Fibroblast of skin of abdomen (primary cell): ENCODE measurements around the gene MCRIP1.

Experiments
- DNase-seq: peaks from one replicate; pipeline ENCODE4 v3.0.0-alpha.2; 2013

Gene MCRIP1

DNA sequence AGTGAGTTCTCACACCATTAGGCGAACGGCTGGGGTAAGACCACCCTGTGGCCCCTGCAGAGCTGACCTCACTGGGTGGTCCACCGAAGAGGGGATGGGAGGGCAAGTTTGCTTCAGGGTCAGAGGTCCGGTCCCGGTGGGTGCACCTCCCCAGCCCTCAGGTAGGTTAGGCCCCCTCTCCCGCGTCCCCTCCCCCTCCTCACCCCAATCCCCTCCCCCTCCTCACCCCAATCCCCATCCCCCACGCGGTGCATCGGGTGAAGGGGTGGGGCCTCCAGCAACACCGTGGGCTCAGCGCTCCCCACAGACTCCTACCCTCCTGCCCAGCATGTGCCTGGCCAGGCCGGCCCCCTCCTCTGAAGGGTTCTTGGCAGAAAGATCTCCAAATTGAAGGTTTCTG lies 13.4 kb downstream of the MCRIP1 start:
- no peak for DNase-seq

GRCh38 chr17:81817758-81818147 lies 15.3 kb downstream of the MCRIP1 start:
- DNase-seq = no peak

- DNase-seq = no peak
Measured at GRCh38 chr17:81815646-81815986, 17.5 kb downstream of the MCRIP1 start.

GRCh38 chr17:81814748-81815645 lies 18.1 kb downstream of the MCRIP1 start:
- no peak for DNase-seq

DNA sequence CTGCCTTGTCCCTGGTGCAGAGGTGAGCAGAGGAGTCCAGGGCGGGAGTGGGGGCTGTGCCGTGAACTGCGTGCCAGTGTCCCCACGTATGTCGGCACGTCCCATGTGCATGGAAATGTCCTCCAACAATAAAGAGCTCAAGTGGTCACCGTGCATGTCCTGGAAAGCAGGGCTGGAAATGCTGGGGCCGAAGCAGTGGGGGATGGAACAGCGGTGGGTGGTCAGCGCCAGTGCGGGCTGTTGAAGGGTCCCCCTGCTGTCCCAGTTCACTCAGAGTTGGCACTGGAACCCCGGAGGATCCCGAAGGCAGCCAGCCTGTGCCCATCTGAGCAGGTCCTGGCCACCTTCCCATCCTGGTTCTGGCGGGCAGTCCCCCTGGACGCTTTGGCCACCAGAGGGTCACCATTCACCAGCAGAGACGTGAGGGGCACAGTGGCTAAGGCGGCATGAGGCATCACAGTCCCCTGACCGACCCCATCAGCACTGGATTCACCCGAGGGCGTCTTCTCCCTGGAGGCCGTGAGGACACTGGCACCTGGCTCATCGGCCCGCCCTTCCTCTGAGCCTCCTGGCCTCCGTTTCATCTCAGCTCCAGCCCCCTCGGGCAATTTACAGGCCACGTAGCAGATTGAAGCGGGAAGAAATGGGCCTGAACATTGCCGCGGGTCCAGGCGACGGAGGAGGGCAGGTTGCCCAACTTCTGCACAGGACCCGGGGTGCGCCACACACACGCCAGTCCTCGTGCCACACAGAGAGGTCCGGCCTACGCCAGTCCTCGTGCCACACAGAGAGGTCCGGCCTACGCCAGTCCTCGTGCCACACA lies 19.0 kb downstream of the MCRIP1 start:
- no peak for DNase-seq

GRCh38 chr17:81813371-81813684 lies 19.8 kb downstream of the MCRIP1 start:
- no peak for DNase-seq

- no peak for DNase-seq
Measured at GRCh38 chr17:81812571-81813370, 20.3 kb downstream of the MCRIP1 start.

- DNase-seq = no peak
Measured at GRCh38 chr17:81811705-81812570, 21.2 kb downstream of the MCRIP1 start.

- DNase-seq = no peak
Measured at GRCh38 chr17:81810892-81811704, 22.0 kb downstream of the MCRIP1 start.

GRCh38 chr17:81810476-81810875 lies 22.6 kb downstream of the MCRIP1 start:
- no peak for DNase-seq

DNA sequence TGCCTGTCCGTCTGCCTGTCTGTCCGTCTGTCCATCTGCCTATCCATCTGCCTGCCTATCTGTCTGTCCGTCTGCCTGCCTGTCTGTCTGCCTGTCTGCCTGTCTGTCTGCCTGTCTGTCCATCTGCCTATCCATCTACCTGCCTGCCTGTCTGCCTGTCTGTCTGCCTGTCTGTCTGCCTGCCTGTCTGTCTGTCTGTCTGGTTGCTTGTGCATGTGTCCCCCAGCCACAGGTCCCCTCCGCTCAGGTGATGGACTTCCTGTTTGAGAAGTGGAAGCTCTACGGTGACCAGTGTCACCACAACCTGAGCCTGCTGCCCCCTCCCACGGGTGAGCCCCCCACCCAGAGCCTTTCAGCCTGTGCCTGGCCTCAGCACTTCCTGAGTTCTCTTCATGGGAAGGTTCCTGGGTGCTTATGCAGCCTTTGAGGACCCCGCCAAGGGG lies 23.5 kb downstream of the MCRIP1 start:
- DNase-seq = no peak

DNA sequence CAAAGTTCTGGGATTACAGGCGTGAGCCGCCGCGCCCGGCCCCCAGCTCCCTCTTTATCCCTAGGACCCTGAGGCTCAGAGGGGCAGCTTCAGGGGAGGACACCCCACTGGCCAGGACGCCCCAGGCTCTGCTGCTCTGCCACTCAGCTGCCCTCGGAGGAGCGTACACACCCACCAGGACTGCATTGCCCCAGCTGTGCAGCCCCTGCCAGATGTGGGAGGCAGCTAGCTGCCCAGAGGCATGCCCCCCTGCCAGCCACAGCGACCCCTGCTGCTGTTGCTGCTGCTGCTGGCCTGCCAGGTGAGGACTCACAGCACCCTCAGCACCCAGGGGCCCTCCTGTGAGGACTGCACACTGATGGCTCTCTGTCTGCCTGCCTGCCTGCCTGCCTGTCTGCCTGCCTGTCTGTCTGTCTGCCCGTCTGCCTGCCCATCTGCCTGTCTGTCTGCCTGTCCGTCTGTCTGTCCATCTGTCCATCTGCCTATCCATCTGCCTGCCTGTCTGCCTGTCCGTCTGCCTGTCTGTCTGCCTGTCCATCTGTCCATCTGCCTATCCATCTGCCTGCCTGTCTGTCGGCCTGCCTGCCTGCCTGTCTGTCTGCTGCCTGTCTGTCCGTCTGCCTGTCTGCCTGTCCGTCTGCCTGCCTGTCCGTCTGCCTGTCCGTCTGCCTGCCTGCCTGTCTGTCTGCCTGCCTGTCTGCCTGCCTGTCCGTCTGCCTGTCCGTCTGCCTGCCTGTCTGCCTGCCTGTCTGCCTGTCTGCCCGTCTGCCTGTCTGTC lies 24.1 kb downstream of the MCRIP1 start:
- no peak for DNase-seq

DNA sequence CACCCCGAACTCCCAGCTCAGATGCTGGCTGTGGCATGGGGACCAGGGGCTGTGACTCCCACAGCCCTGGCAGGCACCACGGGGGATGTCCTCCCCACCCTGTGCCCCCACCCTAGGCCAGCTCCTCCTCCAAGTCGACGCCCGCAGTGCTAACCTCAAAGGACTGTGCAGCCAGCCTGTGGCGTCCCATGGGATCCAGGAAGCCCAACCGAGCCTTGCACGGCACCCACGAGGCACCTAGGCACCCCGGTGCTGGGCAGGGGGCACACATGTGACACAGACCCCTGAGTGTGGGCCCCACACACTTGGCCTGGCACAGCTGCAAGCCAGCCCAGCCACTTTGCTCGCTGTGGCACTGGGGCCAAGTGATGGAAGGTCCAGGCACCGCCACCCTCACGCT lies 25.3 kb downstream of the MCRIP1 start:
- DNase-seq = no peak

GRCh38 chr17:81807210-81807719 lies 25.8 kb downstream of the MCRIP1 start:
- no peak for DNase-seq

DNA sequence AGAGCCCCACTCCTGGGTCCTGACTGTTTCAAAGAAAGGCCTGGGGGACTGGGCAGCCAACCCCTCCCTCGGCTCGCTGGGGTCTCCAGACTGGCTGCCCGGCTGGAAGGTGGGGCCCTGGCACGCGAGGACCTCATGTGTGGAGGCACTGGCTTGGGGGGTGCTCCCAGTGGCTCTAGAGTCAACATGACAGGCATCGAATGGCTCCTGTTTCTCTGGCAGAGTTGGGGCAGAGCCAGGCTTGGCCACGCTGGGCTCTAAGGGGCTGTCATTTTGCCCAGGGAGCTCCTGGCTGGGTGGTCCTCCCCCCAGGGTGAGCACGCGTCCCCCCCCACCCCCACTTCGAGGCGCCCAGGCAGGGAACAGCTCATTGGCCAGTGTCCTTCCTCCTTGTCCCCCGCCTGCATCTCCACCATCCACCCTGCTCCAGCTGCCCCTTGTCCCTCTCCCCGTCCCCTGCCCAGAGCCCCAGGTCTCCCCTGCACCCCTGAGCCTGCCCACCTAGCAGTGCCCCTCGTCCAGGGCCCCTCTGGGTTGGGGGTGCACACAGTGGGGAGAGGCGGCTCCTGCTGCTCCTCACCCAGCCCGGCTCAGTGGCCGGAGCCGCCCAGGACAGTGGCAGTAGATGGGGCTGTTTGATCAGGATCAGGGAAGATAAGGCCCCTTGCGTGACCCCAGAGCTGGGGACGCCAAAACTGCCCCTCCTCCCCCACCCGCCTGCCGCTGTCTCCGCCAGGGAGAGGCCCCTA lies 26.5 kb downstream of the MCRIP1 start:
- DNase-seq = no peak

DNA sequence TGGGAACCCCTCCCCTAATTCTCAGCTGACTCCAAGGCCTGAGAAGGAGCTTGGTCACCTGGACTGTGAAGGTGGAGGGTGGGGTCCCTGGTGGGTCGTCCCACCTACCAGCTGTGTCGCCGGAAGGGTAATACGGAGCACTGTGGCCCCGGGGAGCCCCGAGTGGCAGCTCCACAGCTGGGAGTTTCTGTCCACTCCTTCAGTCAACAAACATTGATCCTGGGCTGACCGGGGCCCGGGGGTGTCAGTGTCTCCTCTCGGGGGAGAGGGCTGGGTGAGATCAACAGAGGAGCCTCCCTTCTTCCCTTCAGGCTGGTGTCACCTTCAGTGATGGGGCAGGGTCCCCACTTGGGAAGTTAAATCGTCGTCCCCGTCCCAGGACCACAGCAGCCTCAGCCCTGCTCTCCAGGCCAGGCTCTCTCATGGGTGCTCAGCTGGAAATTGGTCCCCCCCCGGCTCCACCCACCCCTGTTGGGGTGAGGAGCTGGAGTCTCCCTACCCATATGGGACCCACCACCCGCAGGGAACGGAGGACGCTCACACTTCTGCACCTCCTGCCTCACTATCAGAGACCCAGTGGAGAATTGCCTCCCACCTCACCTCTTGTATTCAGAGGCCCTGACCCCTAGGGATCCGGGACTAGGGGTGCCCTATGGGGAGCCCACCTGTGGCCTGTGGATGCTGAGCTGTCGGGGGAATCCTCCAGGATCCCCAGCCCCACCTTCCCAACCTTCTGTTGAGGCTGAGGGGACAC lies 27.2 kb downstream of the MCRIP1 start:
- DNase-seq = no peak

- DNase-seq = no peak
Measured at GRCh38 chr17:81804559-81805399, 28.3 kb downstream of the MCRIP1 start.
